GM21381 (cell line): Measurements from ENCODE around the gene DIS3L2.
"Not testable (repeated sequence)": the region's sequence is repeated elsewhere in the genome, so short reads cannot be mapped to it uniquely, and the experiment has no call there.

Experiments
- ATAC-seq: cut with Tn5 transposase; IDR thresholded peaks from one replicate; pipeline ENCODE4 v1.9.1; 2021; ENCODE audit warnings: mild to moderate bottlenecking, moderate library complexity; ENCODE audit not compliant: unreplicated experiment

DIS3L2 gene

DNA sequence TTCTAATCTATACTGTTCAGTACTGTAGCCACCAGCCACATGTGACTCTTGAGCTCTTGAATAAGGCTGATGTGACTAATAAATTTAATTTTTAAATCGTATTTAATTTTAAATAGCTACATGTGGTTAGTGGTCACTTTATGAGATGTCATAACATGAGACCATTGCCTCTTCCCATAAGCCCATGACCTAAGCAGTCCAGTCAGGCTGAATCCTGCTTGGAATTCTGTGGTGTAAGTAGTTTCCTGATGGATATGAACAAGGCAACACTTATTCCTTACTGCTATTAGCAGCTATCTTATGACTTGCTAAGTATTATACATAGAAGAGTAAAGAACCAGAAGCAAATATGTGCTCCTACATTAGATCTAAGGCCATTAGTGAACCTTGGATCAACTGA lies 150.0 kb downstream of the DIS3L2 start:
- no peak for ATAC-seq

DNA sequence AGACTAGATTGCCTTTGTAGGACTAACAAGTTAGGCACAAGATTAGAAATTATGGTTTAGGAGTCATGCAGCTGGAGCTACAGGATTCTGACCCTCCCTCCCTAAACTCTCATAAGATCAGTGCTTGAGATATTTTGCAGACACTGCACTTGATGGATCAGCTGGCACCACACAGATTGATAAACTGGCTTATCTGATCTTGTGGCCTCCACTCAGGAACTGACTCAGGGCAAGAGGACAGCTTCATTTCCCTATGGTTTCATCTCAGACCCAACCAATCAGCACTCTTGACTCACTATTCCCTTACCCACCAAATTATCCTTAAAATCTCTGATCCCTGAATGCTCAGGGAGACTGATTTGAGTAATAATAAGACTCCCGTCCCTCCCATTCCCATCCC lies 152.3 kb downstream of the DIS3L2 start:
- ATAC-seq: no peak

DNA sequence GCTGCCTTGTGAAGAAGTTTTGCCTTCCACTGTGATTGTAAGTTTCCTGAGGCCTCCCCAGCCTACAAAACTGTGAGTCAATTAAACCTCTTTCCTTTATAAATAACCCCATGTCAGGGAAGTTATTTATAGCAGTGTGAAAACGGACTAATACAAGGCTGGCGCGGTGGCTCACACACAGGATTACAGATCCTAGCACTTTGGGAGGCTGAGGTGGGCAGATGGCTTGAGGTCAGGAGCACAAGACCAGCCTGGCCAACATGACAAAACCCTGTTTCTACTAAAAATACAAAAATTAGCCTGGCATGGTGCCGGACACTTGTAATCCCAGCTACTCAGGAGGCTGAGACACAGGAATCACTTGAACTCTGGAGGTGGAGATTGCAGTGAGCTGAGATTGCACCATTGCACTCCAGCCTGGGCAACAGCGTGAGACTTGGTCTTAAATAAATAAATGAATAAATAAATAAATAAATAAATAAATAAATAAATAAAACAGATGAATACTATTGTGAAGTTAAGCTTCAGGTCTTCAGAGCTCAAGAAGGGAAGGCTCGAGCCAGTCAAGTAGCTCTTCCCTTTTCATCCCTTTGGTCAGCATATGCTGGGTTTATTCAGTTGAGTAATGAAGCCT lies 154.3 kb downstream of the DIS3L2 start:
- not testable (repeated sequence) for ATAC-seq

DNA sequence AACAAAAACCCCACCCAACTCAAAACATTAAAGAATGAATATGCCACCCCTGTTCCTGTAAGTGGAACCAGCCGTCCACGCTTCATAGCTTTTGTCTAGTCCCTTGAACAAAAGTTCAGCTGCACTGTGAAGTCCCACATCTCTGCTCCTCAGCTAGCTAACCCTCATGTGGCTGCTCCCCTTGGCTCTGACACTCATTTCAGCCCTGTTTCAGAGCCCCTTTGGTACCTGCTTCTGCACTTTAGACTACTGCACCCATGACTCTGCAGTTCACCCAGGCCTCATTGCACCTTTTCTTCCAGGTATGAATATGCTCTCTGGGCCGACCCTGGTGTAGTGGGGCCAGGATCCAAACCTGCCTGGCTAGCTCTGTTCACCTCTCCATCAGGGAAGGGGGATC lies 155.3 kb downstream of the DIS3L2 start:
- ATAC-seq: no peak

DNA sequence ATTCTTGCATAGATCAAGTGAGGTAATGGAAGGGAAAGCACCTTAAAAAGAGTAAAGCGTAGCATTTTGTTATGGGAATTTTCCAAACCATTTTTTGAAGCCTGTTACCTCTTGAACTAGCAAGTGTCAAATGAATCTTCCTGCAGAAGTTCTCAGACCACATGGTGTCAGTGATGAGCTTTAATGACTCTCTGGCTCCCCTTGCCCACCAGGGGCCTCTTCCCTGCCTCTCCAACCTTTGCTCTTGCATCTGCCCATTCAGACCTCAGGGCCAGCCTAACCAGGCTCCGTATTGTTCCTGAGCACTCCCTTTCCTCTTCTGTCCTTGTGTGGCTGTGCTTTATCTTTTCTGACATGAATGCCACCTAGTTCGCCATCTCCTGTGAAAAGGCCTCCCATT lies 155.9 kb downstream of the DIS3L2 start:
- no peak for ATAC-seq

DNA sequence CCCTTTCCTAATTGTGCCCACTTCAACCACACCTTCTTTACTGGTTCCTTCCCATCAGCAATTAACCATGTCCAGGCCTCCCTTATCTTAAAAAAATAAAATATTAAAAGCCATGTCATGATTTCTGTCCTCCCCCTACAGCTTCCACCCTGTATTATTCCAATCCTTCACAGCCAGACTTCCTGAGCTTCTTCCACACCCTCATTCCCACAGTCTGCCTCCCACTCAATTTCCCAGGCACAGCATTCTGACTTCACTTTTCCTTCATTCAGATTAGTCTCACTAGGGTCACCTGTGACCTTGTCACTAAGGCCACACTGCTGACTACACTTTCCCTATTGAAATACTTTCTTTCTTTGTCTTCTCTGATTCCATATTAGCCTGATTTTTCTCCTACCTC lies 159.4 kb downstream of the DIS3L2 start:
- no peak for ATAC-seq

DNA sequence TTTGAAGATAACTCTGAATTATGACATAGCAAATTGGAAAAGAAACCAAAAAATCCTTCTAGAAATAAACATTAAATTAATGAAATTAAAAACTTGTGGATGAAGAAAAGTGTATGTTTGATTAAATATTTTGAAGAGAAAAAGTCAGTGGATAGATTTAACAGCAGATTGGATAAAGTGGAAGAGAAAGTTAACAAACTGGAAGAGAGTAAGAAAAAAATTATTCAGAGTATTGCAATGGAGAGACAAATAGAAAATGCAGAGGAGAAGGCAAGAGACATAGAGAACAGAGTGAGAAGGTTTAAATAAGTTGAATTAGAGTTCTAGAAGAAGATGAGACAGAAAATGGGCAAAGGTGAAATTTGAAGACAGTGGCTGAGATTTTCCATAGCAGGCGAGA lies 162.8 kb downstream of the DIS3L2 start:
- ATAC-seq: no peak

DNA sequence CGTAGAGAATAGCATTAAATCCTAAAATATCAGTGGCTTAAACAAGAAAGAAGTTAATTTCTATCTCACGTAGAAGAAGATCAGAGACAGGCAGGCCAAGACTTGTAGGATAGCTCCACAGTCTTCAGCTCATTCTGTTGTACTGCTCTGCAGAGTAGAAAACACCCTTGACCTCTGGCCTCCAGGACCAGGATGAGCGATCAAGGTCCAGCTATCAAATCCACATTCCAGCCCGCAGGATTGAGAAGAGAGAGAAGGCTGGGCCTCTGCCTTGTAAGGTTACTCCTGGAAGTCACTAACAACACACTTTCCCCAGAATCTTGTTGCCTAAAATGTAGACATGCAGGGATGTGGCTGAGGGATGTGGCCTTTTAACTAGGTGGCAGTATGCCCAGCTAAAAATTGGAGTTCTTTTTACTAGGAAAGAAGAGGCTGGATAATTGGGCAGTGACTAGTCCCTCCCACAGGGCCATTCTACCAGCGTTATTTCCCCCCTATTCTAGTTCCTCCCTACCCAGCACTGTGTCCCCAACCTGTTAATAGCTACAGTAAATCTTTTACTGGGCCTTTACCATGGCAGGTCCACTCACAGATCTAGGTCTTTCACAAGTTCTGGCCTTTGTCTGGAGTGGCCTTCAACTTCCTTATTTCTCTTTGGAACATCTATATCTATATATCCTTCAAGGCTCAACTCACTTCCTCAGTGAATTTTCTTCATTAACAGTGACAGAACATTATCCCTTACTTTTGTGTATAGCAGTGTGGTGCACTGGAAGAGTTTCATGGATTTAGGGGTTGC lies 165.0 kb downstream of the DIS3L2 start:
- ATAC-seq: no peak

DNA sequence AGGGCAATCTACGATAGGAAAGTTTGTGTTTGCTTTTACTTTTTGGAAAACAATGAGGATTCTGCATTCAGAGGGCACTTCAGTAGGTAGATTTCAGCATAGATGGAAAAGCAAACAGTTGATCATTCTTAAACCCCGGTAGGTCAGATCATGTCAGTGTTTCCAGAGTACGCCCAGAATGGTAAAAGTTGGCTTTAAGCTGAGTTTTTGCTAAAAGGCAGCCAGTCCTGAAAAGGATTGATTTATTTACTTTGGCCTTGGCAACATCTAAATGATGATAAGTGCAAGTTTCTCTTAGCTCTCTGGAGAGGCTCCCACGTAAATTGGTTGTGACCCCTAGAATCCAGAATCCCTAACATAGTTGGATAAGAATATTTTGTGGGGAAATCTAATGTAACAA lies 168.0 kb downstream of the DIS3L2 start:
- ATAC-seq: no peak

DNA sequence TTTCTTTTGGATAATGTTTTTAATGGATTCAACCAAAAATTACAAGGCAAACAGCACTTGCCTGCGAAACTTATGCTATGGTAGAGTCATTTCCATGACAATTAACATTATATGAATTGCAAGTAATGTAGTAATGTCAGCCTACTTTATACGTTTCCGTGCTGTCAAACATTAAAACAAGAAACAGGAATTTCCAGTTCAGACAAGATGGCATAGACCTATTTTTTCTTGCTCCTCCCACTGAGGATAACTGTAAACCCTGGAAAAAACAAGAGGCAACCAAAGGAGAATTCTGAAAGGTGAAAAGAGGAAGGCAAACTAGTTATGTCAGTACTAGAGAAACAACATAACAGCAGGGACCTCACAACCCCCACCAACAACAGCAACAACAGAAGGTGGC lies 170.7 kb downstream of the DIS3L2 start:
- no peak for ATAC-seq

DNA sequence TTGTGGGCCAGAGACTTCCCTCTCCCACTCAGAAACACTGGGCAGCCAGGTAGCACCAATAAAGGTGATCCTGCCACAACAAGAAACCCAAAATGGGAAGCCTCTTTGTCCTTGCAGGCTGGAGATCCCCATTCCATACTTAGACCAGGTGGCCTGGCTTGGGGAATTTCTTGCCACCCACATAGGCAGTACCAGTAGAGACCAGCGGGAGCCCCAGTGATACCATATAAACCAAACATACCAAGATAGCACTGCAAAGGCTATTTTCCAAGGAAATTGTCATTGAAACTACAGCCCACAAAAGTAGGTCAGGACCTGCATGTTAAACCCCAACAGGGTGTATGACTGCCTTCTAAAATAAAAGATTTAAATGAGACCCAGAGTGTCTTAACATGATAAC lies 171.6 kb downstream of the DIS3L2 start:
- no peak for ATAC-seq

DNA sequence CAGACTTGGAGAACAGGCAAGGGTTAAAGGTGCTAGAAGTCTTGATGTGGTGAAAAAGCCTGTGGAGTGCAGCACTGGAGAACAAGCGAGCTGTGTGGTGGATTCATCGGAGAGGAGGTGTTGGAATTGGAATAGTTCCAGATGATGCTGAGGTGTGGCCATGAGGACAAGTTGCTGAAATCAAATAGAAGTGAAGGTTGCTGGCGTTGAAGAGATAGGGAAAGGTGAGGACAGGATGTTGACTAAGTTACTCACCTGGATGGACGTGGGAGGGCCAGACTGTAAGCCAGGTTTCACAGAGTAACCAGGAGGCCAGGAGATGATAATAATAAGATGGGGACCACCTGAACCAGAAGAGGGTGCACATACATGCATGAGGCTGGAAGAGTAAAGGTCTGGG lies 173.4 kb downstream of the DIS3L2 start:
- ATAC-seq: no peak

DNA sequence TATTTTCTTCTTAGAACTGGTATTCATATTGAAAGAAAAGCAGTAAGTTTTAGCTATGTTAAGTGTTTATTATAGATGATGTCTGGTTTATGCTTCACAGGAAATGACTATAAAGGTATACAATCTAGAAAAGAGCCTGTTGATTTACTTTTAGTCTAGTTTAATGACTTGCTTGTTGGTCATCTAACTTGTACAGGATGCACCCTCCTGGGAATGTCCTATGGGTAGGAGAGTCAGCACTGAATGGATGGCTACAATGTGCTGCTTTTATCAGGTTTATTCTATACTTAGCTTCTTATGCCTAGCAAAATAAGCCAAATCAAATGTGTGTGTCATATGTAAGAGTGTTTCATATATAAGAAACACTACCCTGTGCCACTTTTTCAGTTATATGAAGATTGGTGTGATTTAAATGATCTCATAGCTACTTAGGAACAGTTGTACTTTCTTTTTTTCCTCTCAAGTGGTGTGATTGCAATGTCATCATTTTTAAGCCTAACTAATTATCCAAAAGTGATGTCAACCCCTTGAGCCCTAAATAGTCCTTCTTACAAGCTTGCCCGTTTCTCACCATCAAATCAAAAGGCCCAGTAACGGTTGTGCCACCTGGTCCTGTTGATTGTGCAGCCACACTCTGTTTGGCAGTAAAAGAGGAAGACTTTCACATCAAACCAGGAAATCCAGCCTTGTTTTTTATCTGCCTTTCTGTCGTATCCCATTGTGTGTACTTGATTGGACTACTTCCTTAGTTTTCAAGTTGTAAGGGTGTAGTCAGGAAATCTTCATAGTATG lies 176.0 kb downstream of the DIS3L2 start:
- ATAC-seq: no peak

DNA sequence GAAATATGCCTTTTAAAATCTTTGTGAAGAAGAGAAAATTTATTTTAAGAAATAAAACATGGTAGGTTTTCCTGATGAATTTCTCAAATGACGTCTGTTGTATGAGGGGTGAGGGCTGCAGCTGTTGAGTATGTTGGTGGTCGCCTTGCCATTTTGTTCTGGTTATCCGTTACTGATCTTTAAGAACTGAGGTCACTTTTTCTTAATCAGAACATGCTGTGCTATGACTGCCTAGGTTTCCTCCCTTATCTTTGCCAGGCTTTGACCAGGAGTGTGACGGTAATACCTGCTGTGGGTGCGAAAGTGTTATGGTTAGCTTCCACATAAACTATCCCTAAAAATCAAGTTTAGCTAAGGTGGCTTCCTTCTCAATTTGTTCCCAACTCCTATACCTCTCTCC lies 176.9 kb downstream of the DIS3L2 start:
- ATAC-seq: no peak

DNA sequence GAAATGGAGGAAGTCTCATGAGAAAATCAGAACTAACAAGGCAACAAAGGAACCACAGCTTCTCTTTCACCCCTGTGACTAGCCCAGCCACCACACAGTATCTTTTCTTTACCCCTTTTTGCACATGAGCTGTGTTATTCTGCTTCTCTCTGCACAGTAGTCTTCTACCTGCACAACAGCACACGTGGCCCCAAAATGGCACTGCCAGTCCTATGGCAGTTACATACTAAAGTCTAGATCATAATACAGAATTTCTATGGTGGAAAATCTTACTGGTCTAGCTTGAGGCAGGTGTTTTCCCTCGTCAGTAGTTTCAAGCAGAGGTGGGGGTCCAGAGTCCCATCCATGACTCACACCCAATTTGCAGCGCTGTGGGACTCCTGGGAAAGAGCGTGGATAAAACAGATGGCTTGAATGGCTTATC lies 177.7 kb downstream of the DIS3L2 start:
- no peak for ATAC-seq

DNA sequence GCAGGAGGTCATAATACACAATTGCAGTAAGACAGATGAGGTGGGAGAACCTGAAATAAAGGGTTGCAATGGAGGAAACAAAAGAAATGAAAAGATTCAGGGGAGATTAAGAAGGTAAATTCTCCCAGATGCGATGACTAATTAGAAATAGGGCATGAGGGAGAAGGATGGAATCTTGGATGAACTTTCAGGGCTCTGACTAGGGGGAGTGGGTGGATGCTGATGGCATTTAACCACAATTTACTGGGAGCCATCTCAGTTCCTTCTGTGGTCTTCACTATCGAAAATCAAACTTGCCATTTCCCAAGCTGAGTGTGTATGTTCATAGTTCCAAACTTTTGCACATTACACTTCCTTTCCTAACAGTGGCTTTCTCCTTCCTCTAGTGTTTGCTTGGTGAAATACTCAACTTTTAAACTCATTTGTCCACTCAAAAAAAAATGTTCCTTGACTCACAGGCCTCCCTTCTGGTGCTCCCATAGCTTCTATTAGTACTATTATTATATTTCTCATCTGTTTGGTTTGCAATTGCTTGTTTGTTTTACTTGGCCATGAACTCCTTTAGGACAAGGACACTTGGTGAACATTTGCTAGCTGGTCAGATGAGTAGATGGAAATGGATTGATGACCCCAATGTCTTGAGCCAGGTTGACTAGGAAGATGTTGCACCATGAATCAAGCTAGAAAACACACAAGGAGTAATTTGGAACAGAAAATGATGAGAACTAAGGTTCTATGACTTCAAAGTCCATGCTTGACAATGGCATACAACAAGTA lies 178.5 kb downstream of the DIS3L2 start:
- ATAC-seq: no peak

DNA sequence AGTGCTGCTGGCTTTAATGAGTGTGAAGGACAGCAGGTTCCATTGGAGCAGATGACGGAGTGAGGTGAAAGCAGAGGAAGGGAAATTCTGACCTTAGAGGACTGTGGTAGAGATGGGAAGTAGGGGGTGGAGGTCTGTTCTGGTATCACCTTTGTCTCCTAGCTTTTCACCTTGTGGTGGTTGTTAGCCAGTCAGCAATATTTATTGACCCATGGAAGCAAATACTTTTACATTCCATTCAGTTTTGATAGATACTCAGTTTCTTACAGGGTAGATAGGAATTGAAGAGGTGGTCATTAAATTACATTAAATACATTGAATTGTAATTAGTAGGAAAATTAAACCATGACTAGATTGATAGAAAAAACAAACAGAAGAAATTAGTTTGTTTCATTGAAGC lies 180.1 kb downstream of the DIS3L2 start:
- no peak for ATAC-seq

DNA sequence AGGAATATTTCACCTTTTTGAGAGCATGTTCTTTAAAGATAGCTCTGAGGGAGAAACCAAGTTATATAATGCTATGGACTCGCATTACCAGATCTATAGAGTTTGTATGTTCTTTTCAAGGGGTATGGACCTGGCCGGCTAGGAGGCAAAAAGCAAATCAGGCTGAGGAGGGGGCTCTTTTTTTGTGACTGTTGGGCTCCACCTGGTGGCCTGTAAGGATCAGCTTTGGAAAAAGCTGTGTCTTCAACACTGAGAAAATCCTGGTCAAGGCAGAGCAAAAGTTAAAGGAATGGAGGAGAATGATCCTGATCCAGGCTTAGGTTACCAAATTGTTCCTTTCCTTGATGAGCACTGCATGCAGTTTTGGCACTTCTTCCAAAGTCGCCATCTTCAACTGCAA lies 180.5 kb downstream of the DIS3L2 start:
- no peak for ATAC-seq

DNA sequence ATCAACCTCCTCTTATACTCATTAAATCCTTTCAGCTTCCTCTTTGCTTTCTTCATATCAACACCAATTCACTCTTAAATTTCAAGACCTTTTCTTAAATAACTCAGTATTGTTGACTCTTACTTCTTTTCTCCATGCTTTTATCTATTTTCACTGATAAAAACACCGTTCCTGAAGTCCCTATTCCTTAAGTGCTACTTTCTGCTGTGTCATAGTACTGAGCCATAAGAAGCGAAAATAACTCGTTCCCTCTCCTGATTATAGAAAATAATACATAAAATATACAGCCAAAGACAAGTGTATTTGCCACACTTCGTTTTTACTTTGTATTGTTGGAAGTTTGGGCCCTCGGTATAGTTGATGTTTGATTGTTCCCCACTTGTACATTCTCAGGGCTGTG lies 181.0 kb downstream of the DIS3L2 start:
- no peak for ATAC-seq

DNA sequence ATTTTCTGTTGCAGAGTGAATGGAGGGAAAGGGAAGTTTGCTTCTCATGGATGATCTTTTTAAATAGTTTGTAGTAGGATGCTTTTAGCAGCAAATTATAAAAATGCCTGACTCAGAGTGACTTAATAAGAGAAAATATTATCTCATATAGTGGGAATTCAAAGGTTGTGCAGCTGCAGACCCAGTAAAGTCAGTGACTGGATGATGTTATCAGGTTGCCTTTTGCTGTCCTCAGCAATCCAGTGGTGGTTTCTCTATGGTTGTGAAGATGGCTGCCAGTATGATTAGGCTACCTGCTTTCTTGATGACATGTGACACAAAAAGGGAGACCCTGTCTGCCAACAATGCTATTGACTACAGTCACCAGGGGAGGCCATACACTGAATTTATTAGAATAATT lies 184.8 kb downstream of the DIS3L2 start:
- ATAC-seq: no peak

DNA sequence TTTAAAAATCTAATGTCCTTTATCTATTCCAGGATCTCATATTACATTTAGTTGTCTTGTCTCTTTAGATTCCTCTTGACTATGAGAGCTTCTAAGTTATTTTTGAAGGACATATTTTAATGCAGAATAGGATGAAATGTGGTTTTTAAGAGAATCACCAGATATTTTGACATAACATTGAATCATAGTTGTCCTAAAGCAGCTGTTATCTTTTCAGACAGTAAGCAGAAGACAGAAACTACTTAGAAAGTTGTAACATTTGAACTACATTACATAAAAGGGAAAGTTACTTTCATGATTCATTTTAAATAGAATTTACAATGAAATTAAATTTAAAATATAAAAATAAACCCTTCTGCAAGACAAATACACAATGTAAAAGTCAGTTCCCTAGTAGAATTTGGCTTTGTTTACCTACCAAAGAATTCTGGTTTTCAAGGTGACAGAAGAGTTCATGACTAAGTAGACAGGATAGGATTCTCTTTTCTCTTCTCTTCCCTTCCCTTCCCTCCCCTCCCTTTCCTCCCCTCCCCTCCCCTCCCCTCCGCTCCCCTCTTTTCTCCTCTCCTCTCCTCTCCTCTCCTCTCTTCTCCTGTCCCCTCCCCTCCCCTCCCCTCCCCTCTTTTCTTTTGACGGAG lies 186.0 kb downstream of the DIS3L2 start:
- no peak for ATAC-seq
